GM06990 (cell line): ENCODE data around the gene CDH20.

Experiments used
- DNase-seq: peaks from one replicate; pipeline ENCODE4 v3.0.0-alpha.2; 2011; ENCODE audit not compliant: insufficient read length; ENCODE audit errors: extremely low read depth
- H3K27me3 ChIP-seq: replicated peaks from 2 replicates; pipeline ENCODE4 v1.6.0; 2011; ENCODE audit warnings: low read length; ENCODE audit not compliant: control insufficient read depth, insufficient read depth
- H3K36me3 ChIP-seq: 2 replicates; pipeline ENCODE4 v1.5.1; 2011; ENCODE audit warnings: low read length; ENCODE audit not compliant: control insufficient read depth, insufficient read depth
- H3K4me3 ChIP-seq: replicated peaks from 2 replicates; pipeline ENCODE4 v1.5.1; 2011; ENCODE audit warnings: low read depth, mild to moderate bottlenecking, control low read depth, low read length
- TF ChIP-seq, protein P1 (sequence below): IDR thresholded peaks from 2 replicates; pipeline ENCODE4 v1.5.1; 2011; ENCODE audit warnings: low read length, control low read depth, mild to moderate bottlenecking, inconsistent platforms; ENCODE audit not compliant: insufficient read depth, poor library complexity, severe bottlenecking

Gene CDH20

DNA sequence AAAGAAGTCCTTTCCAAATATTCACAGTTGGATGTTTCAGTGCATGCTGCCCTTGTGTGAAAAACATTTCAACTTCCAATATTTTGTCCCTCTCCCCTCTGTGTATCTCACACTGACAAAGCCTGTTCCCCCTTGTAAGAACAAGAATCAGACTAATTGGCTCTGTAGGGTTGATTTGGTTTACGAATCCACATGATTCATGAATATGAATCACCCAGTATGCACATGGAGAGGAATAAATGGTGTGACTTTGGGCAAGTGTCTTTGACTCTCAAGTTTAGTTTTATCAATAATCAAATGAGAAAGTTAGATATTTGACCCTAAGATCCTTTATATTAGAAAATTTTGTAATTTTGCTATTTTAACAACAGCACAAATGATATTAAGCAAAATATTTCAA is 9.3 kb upstream of the CDH20 start:
- no peaks in the 10 kb centered on the region for H3K27me3 ChIP-seq
- no peak overlapping the region for H3K4me3 ChIP-seq
- no peaks in the 10 kb centered on the region for H3K36me3 ChIP-seq
- DNase-seq, result no peak
- TF ChIP-seq, protein P1, sequence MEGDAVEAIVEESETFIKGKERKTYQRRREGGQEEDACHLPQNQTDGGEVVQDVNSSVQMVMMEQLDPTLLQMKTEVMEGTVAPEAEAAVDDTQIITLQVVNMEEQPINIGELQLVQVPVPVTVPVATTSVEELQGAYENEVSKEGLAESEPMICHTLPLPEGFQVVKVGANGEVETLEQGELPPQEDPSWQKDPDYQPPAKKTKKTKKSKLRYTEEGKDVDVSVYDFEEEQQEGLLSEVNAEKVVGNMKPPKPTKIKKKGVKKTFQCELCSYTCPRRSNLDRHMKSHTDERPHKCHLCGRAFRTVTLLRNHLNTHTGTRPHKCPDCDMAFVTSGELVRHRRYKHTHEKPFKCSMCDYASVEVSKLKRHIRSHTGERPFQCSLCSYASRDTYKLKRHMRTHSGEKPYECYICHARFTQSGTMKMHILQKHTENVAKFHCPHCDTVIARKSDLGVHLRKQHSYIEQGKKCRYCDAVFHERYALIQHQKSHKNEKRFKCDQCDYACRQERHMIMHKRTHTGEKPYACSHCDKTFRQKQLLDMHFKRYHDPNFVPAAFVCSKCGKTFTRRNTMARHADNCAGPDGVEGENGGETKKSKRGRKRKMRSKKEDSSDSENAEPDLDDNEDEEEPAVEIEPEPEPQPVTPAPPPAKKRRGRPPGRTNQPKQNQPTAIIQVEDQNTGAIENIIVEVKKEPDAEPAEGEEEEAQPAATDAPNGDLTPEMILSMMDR, result no peak

DNA sequence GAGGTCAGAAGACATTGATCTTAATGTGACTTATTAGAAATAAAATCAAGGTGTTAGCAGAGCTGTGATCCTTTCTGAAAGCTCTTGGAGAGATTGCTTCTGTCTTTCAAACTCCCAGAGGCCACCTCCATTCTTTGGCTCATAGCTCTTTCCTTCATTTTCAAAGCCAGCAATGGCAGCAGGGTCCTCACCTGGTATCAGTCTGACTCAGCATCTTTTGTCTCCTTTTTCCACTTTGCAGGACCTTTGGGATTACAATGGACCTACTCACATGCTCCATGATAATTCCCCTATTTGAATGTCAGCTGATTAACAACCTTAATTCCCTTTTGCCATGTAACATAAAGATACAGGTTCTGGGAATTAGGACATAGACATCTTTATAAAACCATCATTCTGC is 6.8 kb upstream of the CDH20 start:
- no peak overlapping the region for H3K4me3 ChIP-seq
- TF ChIP-seq, protein P1, result no peak
- H3K36me3 ChIP-seq, result no peaks in the 10 kb centered on the region
- H3K27me3 ChIP-seq, result no peaks in the 10 kb centered on the region
- no peak for DNase-seq

DNA sequence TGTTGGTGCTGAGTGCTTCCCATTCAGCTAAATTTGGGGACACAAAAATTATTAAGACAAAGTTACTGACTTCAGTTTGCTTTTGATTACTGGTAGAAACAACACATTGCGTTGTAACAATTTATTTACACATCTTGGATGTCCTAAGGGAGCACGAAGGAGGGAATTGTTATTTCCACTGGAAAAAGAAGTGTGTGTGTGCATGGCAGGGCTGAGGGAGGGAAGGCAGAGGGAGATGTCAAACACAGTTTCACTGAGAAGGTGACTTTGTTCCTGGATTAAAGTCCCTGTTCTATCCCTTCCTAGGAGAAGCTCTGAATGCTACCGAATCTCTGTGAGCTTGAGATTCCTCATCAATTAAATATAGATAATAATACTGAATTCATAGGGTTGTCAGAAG is 3.8 kb upstream of the CDH20 start:
- DNase-seq, result no peak
- Histone ChIP-seq H3K4me3 (no peak overlapping the region), H3K27me3 (no peaks in the 10 kb centered on the region), H3K36me3 (no peaks in the 10 kb centered on the region)
- TF ChIP-seq, protein P1, result no peak

DNA sequence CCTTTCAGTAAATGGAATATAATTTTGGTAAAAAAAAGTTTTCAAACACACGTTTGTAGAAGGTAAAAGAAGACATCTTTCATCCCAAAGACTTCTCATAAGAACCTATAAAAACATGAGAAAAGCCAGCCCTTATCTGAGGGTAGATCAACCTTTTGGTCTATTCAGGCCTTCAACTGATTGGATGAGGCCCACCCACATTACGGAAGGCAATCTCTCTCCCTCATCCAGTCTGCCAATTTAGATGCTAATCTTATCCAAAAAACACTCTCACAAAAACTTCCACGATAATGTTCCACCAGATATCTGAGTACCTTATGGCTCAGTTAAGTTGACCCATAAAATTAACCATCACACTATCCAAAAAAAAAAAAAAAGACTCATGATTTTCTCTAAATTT is 2.2 kb upstream of the CDH20 start:
- no peaks in the 10 kb centered on the region for H3K36me3 ChIP-seq
- peaks cover 2% of the 10 kb centered on the region for H3K27me3 ChIP-seq
- no peak overlapping the region for H3K4me3 ChIP-seq
- no peak for DNase-seq
- TF ChIP-seq, protein P1, result no peak

DNA sequence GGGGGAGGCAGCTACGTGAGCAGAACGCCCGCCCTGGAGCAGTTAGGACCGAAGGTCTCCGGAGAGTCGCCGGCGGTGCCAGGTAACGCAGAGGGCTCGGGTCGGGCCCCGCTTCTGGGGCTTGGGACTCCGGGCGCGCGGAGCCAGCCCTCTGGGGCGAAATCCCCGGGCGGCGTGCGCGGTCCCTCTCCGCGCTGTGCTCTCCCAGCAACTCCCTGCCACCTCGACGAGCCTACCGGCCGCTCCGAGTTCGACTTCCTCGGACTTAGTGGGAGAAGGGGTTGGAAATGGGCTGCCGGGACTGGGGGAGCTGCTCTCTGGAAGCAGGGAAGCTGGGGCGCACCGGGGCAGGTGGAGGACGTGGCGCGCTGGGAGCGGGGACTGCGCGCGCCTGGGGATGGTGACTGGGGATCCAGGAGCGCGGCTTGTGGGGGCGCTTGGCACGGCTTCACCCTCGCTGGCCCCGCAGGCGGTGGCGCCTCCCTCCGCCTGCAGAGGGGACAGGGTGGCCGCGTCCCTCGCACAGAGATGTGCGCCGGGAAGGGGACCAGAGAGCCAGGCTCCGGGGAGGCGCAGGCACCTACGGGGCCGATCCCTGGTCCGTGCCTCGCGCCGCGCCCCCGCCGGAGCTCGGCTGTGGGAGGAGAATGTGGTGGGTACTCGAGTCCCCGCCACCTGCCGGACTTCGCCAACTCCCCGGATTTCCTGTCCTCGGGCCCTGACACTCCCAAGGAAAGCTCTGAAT is 688 bp downstream of the CDH20 start:
- Histone ChIP-seq H3K27me3 (peaks cover 2% of the 10 kb centered on the region), H3K36me3 (no peaks in the 10 kb centered on the region), H3K4me3 (no peak overlapping the region)
- TF ChIP-seq, protein P1, result no peak
- peak; percentile 6 for DNase-seq

DNA sequence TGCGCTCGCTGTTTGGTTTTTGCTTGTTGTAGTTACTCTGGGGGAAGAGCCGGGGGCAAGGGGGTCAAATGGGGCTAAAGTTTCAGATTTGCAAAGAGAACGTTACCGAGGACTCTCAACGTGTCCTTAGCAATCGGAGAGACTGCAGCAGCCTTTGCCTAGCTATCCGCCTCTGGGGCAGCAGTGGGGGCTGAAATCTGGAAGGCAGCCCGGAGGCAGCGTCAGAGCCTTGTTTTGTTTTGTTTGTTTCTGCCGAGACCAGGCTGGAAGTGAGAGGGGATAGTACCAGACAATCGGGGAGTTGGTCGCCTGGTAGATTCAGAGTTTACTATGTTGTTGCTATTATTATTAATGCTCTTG is 1.2 kb downstream of the CDH20 start:
- Histone ChIP-seq H3K27me3 (peaks cover 2% of the 10 kb centered on the region), H3K4me3 (no peak overlapping the region), H3K36me3 (no peaks in the 10 kb centered on the region)
- TF ChIP-seq, protein P1, result no peak
- no peak for DNase-seq
